VCaP (cell line): ENCODE measurements around the gene SLC39A5.

ENCODE experiments used
- H3K27ac ChIP-seq: fragments of 450-650 bp; 2 replicates; pipeline ENCODE4 v1.5.1; 2017
- TF ChIP-seq, protein P1 (sequence below): fragments of 450-650 bp; conservative IDR thresholded peaks from 2 replicates; pipeline ENCODE4 v1.5.1; 2017; ENCODE audit warnings: mild to moderate bottlenecking, moderate library complexity

SLC39A5 gene

DNA sequence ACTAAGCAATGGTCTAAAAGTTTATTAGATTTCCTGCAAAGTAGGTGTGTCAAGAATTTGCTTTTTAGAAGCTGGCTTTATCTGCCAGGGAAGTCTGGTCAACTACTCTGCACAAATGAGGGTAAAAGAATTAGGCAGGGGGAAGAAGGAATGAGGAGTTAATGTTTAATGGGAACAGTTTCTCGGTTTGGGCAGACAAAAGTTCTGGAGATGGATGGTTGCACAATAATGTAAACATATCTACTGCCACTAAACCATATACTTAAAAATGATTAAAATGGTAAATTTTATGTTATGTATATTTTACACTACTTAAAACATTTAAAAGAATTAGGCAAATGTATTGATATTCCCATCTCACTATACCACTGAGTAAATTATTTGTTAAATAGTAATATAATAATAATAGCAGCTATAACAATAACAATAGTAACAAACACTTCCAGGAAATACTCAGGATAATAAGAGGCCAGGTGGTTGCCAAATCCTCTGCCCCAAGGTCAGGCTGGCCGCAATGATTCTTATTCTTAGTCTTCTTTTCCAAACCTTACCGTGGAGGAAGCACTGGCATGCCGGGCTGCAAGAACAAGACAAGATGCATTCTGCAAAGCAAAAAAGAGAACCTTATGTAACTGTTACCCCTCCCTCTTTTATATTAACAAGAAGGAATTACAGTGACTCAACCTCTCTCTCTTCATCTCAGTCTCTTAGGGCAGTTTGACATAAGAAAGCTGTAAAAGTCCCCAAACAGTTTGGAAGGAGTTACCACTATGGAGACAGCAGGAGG, 56.4 kb downstream of the SLC39A5 start:
- TF ChIP-seq, protein P1, sequence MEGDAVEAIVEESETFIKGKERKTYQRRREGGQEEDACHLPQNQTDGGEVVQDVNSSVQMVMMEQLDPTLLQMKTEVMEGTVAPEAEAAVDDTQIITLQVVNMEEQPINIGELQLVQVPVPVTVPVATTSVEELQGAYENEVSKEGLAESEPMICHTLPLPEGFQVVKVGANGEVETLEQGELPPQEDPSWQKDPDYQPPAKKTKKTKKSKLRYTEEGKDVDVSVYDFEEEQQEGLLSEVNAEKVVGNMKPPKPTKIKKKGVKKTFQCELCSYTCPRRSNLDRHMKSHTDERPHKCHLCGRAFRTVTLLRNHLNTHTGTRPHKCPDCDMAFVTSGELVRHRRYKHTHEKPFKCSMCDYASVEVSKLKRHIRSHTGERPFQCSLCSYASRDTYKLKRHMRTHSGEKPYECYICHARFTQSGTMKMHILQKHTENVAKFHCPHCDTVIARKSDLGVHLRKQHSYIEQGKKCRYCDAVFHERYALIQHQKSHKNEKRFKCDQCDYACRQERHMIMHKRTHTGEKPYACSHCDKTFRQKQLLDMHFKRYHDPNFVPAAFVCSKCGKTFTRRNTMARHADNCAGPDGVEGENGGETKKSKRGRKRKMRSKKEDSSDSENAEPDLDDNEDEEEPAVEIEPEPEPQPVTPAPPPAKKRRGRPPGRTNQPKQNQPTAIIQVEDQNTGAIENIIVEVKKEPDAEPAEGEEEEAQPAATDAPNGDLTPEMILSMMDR: no peak
- H3K27ac ChIP-seq: no peak overlapping the region
